ENCODE data around the gene R3HDM2.

- TF ChIP-seq CTCF (IDR thresholded peaks at IDR 0.05; ENCODE audit: borderline replicate concordance, extremely low read depth, low read length, poor library complexity, severe bottlenecking), result no peak
- TF ChIP-seq EZH2 (IDR thresholded peaks at IDR 0.05; ENCODE audit: borderline replicate concordance, low read depth, low read length, severe bottlenecking), result no peak
Observed at GRCh38 chr12:57439762-57440266, 9.0 kb upstream of the R3HDM2 start.
